AG09319 (cell line): ENCODE measurements around the gene CD81.

ENCODE experiments used
- DNase-seq: peaks from one replicate; pipeline ENCODE4 v3.0.0-alpha.2; 2010; ENCODE audit warnings: low read depth; ENCODE audit errors: extremely low read depth
- CTCF ChIP-seq: IDR thresholded peaks from 2 replicates; pipeline ENCODE4 v1.5.1; 2011; ENCODE audit warnings: low read depth, mild to moderate bottlenecking, inconsistent platforms, low read length, moderate library complexity

CD81 gene

GRCh38 chr11:2408671-2409070 lies 31.6 kb downstream of the CD81 start:
- no peak for TF ChIP-seq CTCF
- no peak for DNase-seq

GRCh38 chr11:2409126-2409525 lies 32.0 kb downstream of the CD81 start:
- no peak for DNase-seq
- TF ChIP-seq CTCF = no peak

- DNase-seq = no peak
- TF ChIP-seq CTCF = no peak
Observed at GRCh38 chr11:2409611-2410468, 32.7 kb downstream of the CD81 start.

GRCh38 chr11:2410616-2411015 lies 33.5 kb downstream of the CD81 start:
- no peak for TF ChIP-seq CTCF
- no peak for DNase-seq

- no peak for DNase-seq
- no peak for TF ChIP-seq CTCF
Observed at GRCh38 chr11:2411446-2412305, 34.6 kb downstream of the CD81 start.

- DNase-seq = no peak
Observed at GRCh38 chr11:2412323-2412722, 35.2 kb downstream of the CD81 start.

More at GRCh38 chr11:2412323-2412722, 35.2 kb downstream of the CD81 start:
- no peak for TF ChIP-seq CTCF
